VCaP (cell line): ENCODE results near the gene PLCB1.

ENCODE experiments used
- H3K27ac ChIP-seq: fragments of 450-650 bp; 2 replicates; pipeline ENCODE4 v1.5.1; 2017
- TF ChIP-seq, protein P1 (sequence below): fragments of 450-650 bp; conservative IDR thresholded peaks from 2 replicates; pipeline ENCODE4 v1.5.1; 2017; ENCODE audit warnings: mild to moderate bottlenecking, moderate library complexity

Gene PLCB1

GRCh38 chr20:8575114-8575513 lies 443.0 kb downstream of the PLCB1 start:
- H3K27ac ChIP-seq: no peak overlapping the region
- TF ChIP-seq, protein P1, sequence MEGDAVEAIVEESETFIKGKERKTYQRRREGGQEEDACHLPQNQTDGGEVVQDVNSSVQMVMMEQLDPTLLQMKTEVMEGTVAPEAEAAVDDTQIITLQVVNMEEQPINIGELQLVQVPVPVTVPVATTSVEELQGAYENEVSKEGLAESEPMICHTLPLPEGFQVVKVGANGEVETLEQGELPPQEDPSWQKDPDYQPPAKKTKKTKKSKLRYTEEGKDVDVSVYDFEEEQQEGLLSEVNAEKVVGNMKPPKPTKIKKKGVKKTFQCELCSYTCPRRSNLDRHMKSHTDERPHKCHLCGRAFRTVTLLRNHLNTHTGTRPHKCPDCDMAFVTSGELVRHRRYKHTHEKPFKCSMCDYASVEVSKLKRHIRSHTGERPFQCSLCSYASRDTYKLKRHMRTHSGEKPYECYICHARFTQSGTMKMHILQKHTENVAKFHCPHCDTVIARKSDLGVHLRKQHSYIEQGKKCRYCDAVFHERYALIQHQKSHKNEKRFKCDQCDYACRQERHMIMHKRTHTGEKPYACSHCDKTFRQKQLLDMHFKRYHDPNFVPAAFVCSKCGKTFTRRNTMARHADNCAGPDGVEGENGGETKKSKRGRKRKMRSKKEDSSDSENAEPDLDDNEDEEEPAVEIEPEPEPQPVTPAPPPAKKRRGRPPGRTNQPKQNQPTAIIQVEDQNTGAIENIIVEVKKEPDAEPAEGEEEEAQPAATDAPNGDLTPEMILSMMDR: no peak

- TF ChIP-seq, protein P1: no peak
- H3K27ac ChIP-seq: no peak overlapping the region
Observed at GRCh38 chr20:8578161-8578865, 446.2 kb downstream of the PLCB1 start.

- H3K27ac ChIP-seq: no peak overlapping the region
- TF ChIP-seq, protein P1: no peak
Observed at GRCh38 chr20:8579035-8579434, 447.0 kb downstream of the PLCB1 start.

DNA sequence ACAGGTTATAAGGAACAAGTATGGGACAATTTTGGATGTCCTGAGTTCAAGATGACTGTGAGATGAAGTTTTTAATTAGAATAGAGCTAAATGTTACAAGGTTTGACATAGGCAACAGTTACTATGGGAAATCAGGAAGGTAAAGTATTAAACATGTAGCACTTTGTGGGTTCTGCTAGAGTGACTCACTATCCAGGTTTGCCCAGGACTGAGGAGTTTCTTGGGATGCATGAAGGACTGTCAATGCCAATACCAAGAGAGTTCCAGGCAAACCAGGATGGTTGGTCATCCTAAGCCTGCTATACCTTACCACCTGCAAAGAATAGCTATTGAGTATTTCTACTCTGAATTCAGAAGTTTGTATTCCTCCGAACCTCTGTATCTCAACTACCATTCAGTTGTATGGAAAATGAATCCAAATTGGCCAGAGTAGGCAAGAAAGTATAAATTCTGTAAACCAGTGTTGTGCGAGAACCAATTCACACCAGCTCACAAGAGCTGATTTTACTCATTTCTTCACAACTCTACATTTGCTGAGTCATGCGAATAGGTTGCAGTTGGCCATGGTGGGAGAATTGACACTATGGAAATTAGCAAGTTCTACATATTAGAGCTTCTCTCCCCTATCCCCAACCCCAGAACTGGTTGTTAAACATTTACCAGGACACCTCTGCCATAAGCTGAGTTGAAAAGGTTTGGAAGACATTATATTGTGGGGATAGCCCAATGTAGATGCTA lies 449.5 kb downstream of the PLCB1 start:
- TF ChIP-seq, protein P1: no peak
- no peak overlapping the region for H3K27ac ChIP-seq

GRCh38 chr20:8583012-8583565 lies 451.0 kb downstream of the PLCB1 start:
- H3K27ac ChIP-seq: no peak overlapping the region
- TF ChIP-seq, protein P1: no peak

DNA sequence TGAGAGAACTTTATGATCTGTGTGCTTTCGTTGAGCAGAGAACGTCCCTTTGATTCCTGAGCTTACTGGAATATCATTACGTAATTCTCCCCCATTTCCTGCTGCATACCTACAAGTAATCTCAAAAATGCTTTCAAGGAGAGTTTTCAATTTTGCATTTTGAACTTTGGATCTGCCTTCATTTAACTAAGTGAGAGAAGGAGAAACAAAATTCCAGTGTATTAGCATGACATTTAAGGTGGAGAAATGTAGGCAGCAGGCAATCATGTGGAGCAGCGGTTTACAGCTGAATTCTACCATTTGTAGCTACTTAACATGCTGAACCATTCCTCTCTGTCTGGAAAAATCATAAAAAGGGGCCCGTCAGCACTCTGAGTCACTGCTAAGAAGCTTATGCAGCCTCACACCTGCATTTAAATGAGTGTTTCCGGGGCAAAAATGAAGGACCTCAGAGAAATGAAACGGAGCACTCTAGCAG lies 451.5 kb downstream of the PLCB1 start:
- H3K27ac ChIP-seq: no peak overlapping the region
- TF ChIP-seq, protein P1: no peak

- H3K27ac ChIP-seq: no peak overlapping the region
- TF ChIP-seq, protein P1: no peak
Observed at GRCh38 chr20:8587251-8587650, 455.2 kb downstream of the PLCB1 start.
